ENCODE results near the gene CTDP1. TPM values are rescaled to one million over a fixed set of nuclear protein-coding genes. Genes with fewer than 3 reads are reported as not detected.

The CTDP1 gene
- total RNA-seq, 4 donors from 2014 or later, result 18.6 to 35.3 (median 27.4) TPM

DNA sequence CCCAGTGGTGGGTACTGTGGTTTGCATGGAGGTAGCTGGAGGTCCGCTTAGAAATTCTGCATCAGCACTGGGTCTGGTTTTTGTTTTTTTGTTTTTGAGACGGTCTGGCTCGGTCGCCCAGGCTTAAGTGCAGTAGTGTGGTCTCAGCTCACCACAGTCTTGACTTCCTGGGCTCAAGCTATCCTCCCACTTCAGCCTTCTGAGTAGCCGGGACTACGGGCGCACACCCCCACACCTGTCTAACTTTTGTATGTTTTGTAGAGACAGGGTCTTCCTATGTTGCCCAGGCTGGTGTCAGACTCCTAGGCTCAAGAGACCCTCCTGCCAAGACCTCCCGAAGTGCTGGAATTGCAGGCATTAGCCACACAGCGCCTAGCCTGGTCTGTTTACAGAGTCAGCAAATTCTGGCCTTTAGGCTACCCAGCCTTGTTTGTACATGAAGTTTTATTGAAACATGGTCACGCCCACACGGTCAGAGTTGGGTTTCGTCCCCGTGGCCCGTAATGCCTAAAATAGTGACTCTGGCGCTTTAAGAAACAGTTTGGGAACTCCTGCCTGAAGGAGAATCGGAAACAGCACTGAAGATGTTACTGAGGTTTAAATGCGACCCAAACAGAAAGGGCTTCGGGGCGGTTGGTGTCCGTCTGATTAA is 32.7 kb downstream of the CTDP1 start:
- no peaks in the 10 kb centered on the region for H3K4me1 ChIP-seq
- no peak for DNase-seq (ENCODE audit: low spot score in 2 of 2)
- TF ChIP-seq POLR2AphosphoS5 (IDR thresholded peaks at IDR 0.05) (no peak), EP300 (IDR thresholded peaks at IDR 0.05) (no peak), POLR2A (IDR thresholded peaks at IDR 0.05) (no peak)
- TF ChIP-seq, protein P1, sequence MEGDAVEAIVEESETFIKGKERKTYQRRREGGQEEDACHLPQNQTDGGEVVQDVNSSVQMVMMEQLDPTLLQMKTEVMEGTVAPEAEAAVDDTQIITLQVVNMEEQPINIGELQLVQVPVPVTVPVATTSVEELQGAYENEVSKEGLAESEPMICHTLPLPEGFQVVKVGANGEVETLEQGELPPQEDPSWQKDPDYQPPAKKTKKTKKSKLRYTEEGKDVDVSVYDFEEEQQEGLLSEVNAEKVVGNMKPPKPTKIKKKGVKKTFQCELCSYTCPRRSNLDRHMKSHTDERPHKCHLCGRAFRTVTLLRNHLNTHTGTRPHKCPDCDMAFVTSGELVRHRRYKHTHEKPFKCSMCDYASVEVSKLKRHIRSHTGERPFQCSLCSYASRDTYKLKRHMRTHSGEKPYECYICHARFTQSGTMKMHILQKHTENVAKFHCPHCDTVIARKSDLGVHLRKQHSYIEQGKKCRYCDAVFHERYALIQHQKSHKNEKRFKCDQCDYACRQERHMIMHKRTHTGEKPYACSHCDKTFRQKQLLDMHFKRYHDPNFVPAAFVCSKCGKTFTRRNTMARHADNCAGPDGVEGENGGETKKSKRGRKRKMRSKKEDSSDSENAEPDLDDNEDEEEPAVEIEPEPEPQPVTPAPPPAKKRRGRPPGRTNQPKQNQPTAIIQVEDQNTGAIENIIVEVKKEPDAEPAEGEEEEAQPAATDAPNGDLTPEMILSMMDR (IDR thresholded peaks at IDR 0.05), result no peak
- peaks cover 86% of the 10 kb centered on the region for H3K36me3 ChIP-seq
- 85% methylated on average over 18 of the region's 20 CpGs for WGBS
- no peak overlapping the region for H3K4me3 ChIP-seq
- no peaks in the 10 kb centered on the region for H3K27me3 ChIP-seq
- no peak overlapping the region for H3K27ac ChIP-seq
- no peaks in the 10 kb centered on the region for H3K9me3 ChIP-seq

DNA sequence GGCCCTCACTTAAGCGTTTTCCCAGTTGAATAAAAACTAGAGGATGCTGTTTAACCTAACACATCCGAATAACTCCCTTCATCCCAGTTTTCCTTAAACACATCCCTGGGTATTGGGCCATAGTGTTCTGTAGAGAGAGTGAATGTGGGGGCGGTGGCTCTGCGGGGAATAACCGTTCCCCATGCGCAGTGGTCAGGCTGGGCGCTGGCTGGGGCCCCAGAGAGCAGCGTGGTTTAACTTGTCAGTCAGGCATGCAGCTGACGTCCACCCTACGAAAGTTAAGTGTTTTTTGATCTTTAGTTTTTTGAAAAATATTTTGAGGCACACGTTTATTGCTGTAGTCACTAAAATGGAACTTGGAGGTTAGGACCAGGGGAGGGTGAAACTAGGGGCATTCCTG is 33.7 kb downstream of the CTDP1 start:
- TF ChIP-seq, protein P1 (IDR thresholded peaks at IDR 0.05), result no peak
- no peak for TF ChIP-seq EP300 (IDR thresholded peaks at IDR 0.05)
- Histone ChIP-seq H3K27me3 (no peaks in the 10 kb centered on the region), H3K4me1 (no peaks in the 10 kb centered on the region), H3K4me3 (no peak overlapping the region), H3K27ac (no peak overlapping the region), H3K9me3 (no peaks in the 10 kb centered on the region), H3K36me3 (peaks cover 86% of the 10 kb centered on the region)
- DNase-seq (ENCODE audit: low spot score in 2 of 2), result no peak
- WGBS, result 98% methylated on average over 11 of the region's 11 CpGs

DNA sequence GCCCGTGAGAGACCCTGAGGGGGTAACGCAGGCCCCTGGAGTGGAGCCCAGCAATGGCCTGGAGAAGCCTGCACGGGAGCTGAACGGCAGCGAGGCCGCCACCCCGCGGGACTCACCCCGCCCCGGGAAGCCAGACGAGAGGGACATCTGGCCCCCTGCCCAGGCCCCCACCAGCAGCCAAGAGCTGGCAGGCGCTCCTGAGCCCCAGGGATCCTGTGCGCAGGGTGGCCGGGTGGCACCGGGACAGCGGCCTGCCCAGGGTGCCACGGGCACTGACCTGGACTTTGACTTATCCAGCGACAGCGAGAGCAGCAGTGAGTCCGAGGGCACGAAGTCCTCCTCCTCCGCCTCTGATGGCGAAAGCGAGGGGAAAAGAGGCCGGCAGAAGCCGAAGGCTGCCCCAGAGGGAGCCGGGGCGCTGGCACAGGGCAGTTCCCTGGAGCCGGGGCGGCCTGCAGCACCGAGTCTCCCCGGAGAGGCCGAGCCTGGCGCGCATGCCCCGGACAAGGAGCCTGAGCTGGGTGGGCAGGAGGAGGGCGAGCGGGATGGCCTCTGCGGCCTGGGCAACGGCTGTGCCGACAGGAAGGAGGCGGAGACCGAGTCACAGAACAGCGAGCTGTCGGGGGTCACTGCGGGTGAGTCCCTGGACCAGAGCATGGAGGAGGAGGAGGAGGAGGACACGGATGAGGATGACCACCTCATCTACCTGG is 35.1 kb downstream of the CTDP1 start:
- 90% methylated on average over 44 of the region's 47 CpGs for WGBS
- H3K36me3 ChIP-seq, result peaks cover 89% of the 10 kb centered on the region
- TF ChIP-seq POLR2A (IDR thresholded peaks at IDR 0.05) (no peak), POLR2AphosphoS5 (IDR thresholded peaks at IDR 0.05) (no peak), EP300 (IDR thresholded peaks at IDR 0.05) (no peak)
- TF ChIP-seq, protein P1 (IDR thresholded peaks at IDR 0.05), result no peak

DNA sequence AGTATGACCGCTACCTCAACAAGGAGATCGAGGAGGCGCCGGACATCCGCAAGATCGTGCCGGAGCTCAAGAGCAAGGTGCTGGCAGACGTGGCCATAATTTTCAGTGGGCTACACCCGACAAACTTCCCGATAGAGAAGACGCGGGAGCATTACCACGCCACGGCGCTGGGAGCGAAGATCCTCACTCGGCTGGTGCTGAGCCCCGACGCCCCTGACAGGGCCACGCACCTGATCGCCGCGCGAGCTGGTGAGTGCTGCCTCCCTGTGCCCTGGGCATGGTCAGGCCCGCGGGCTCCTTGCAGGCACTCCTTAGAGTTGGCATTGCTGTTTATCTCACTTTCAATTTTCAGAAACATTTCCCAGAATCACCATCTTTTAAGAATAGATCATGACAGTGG is 35.7 kb downstream of the CTDP1 start:
- no peaks in the 10 kb centered on the region for H3K4me1 ChIP-seq
- no peaks in the 10 kb centered on the region for H3K27me3 ChIP-seq
- H3K27ac ChIP-seq, result no peak overlapping the region
- no peak for DNase-seq (ENCODE audit: low spot score in 2 of 2)
- no peaks in the 10 kb centered on the region for H3K9me3 ChIP-seq
- WGBS, result 97% methylated on average over 26 of the region's 26 CpGs
- no peak overlapping the region for H3K4me3 ChIP-seq
- peaks cover 90% of the 10 kb centered on the region for H3K36me3 ChIP-seq
- TF ChIP-seq, protein P1 (IDR thresholded peaks at IDR 0.05), result no peak
- no peak for TF ChIP-seq EP300 (IDR thresholded peaks at IDR 0.05)
- no peak for TF ChIP-seq POLR2A (IDR thresholded peaks at IDR 0.05)
- TF ChIP-seq POLR2AphosphoS5 (IDR thresholded peaks at IDR 0.05), result no peak

More for the DNA sequence above, 35.1 kb downstream of the CTDP1 start:
- Histone ChIP-seq H3K4me3 (no peak overlapping the region), H3K4me1 (no peaks in the 10 kb centered on the region), H3K27me3 (no peaks in the 10 kb centered on the region), H3K9me3 (no peaks in the 10 kb centered on the region), H3K27ac (no peak overlapping the region)
- no peak for DNase-seq (ENCODE audit: low spot score in 2 of 2)

DNA sequence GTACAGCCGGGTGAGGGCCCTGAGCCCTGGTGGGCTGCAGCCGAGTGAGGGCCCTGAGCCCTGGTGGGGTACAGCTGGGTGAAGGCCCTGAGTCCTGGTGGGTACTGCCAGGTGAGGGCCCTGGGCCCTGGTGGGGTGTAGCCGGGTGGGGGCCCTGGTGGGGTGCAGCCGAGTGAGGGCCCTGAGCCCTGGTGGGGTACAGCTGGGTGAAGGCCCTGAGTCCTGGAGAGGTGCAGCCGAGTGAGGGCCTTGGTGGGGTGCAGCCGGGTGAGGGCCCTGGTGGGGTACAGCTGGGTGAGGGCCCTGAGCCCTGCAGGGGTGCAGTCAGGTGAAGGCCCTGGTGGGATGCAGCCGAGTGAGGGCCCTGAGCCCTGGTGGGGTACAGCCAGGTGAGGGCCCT is 37.5 kb downstream of the CTDP1 start:
- no peaks in the 10 kb centered on the region for H3K4me1 ChIP-seq
- no peak for DNase-seq (ENCODE audit: low spot score in 2 of 2)
- TF ChIP-seq POLR2A (IDR thresholded peaks at IDR 0.05) (no peak), EP300 (IDR thresholded peaks at IDR 0.05) (no peak), POLR2AphosphoS5 (IDR thresholded peaks at IDR 0.05) (no peak)
- TF ChIP-seq, protein P1 (IDR thresholded peaks at IDR 0.05), result no peak
- no peaks in the 10 kb centered on the region for H3K9me3 ChIP-seq
- no peak overlapping the region for H3K27ac ChIP-seq
- no peak overlapping the region for H3K4me3 ChIP-seq
- WGBS, result 93% methylated on average over 5 of the region's 7 CpGs
- no peaks in the 10 kb centered on the region for H3K27me3 ChIP-seq
- peaks cover 90% of the 10 kb centered on the region for H3K36me3 ChIP-seq

All from suprapubic skin (tissue), 4 donors.